SK-N-SH treated with all-trans-retinoic acid at 6 μM for 48 hours (cell line): ENCODE data around the gene TBL1X.
"Not testable (repeated sequence)": the region's sequence is repeated elsewhere in the genome, so short reads cannot be mapped to it uniquely, and the experiment has no call there.

ENCODE experiments used
- ATAC-seq: fragments of 200-7000 bp; cut with Tn5 transposase; 3 replicates; pipeline ENCODE4 v1.9.1; 2020; ENCODE audit warnings: mild to moderate bottlenecking, moderate library complexity
- ARNTL ChIP-seq: fragments of 450-650 bp; formaldehyde crosslinking; IDR thresholded peaks from 2 replicates; pipeline ENCODE4 v1.5.0; 2020; ENCODE audit warnings: low read depth, mild to moderate bottlenecking, moderate library complexity, borderline replicate concordance
- BACH2 ChIP-seq: fragments of 250-450 bp; sonication (Bioruptor Pico); IDR thresholded peaks from 2 replicates; pipeline ENCODE4 v1.9.0; 2021; ENCODE audit warnings: mild to moderate bottlenecking, borderline replicate concordance
- CREB5 ChIP-seq: fragments of 250-450 bp; sonication (Bioruptor Pico); IDR thresholded peaks from 2 replicates; pipeline ENCODE4 v1.5.1; 2020; ENCODE audit warnings: low read depth, mild to moderate bottlenecking, moderate library complexity
- CSDC2 ChIP-seq: fragments of 250-450 bp; sonication (Bioruptor Pico); IDR thresholded peaks from 2 replicates; pipeline ENCODE4 v1.5.0; 2020; ENCODE audit warnings: mild to moderate bottlenecking, moderate library complexity
- CSRNP3 ChIP-seq: fragments of 250-450 bp; sonication (Bioruptor Pico); IDR thresholded peaks from 2 replicates; pipeline ENCODE4 v1.5.1; 2021; ENCODE audit warnings: mild to moderate bottlenecking, moderate library complexity
- ESRRG ChIP-seq: fragments of 250-450 bp; sonication (Bioruptor Pico); IDR thresholded peaks from 2 replicates; pipeline ENCODE4 v1.6.1; 2021; ENCODE audit warnings: mild to moderate bottlenecking
- GLIS3 ChIP-seq: fragments of 250-450 bp; sonication (Bioruptor Pico); IDR thresholded peaks from 2 replicates; pipeline ENCODE4 v1.5.0; 2020; ENCODE audit warnings: mild to moderate bottlenecking, moderate library complexity
- ISL1 ChIP-seq: fragments of 250-450 bp; sonication (Bioruptor Pico); IDR thresholded peaks from 2 replicates; pipeline ENCODE4 v2.1.2; 2022; ENCODE audit warnings: mild to moderate bottlenecking, moderate library complexity
- OSR1 ChIP-seq: fragments of 250-450 bp; sonication (Bioruptor Pico); IDR thresholded peaks from 2 replicates; pipeline ENCODE4 v1.8.0; 2022; ENCODE audit warnings: moderate library complexity, mild to moderate bottlenecking, inconsistent platforms
- POU6F1 ChIP-seq: fragments of 250-450 bp; sonication (Bioruptor Pico); IDR thresholded peaks from 2 replicates; pipeline ENCODE4 v1.8.0; 2021; ENCODE audit warnings: low read depth, mild to moderate bottlenecking, moderate library complexity, borderline replicate concordance
- PPARA ChIP-seq: fragments of 250-450 bp; sonication (Bioruptor Pico); IDR thresholded peaks from 2 replicates; pipeline ENCODE4 v1.5.0; 2020; ENCODE audit warnings: mild to moderate bottlenecking, borderline replicate concordance
- RARB ChIP-seq: fragments of 250-450 bp; sonication (Bioruptor Pico); IDR thresholded peaks from 2 replicates; pipeline ENCODE4 v1.8.0; 2021; ENCODE audit warnings: mild to moderate bottlenecking, moderate library complexity
- SNAI2 ChIP-seq: fragments of 250-450 bp; sonication (Bioruptor Pico); IDR thresholded peaks from 2 replicates; pipeline ENCODE4 v1.5.0; 2020; ENCODE audit warnings: mild to moderate bottlenecking, moderate library complexity
- TCF4 ChIP-seq: fragments of 250-450 bp; sonication (Bioruptor Pico); IDR thresholded peaks from 2 replicates; pipeline ENCODE4 v1.8.0; 2021; ENCODE audit warnings: mild to moderate bottlenecking, moderate library complexity, borderline replicate concordance
- TOX ChIP-seq: fragments of 250-450 bp; sonication (Bioruptor Pico); IDR thresholded peaks from 2 replicates; pipeline ENCODE4 v1.8.0; 2021; ENCODE audit warnings: mild to moderate bottlenecking, moderate library complexity, borderline replicate concordance
- TSHZ2 ChIP-seq: fragments of 250-450 bp; sonication (Bioruptor Pico); IDR thresholded peaks from 2 replicates; pipeline ENCODE4 v1.5.0; 2020; ENCODE audit warnings: mild to moderate bottlenecking, moderate library complexity
- ZC3H10 ChIP-seq: fragments of 250-450 bp; sonication (Bioruptor Pico); IDR thresholded peaks from 2 replicates; pipeline ENCODE4 v1.5.1; 2021; ENCODE audit warnings: mild to moderate bottlenecking, moderate library complexity
- ZFP3 ChIP-seq: fragments of 250-450 bp; sonication (Bioruptor Pico); IDR thresholded peaks from 2 replicates; pipeline ENCODE4 v1.5.0; 2020; ENCODE audit warnings: mild to moderate bottlenecking, moderate library complexity
- ZFP30 ChIP-seq: fragments of 450-650 bp; formaldehyde crosslinking; IDR thresholded peaks from 2 replicates; pipeline ENCODE4 v1.5.0; 2022; ENCODE audit warnings: mild to moderate bottlenecking, moderate library complexity
- ZNF565 ChIP-seq: fragments of 450-650 bp; formaldehyde crosslinking; conservative IDR thresholded peaks from 2 replicates; pipeline ENCODE4 v1.5.0; 2020; ENCODE audit warnings: low read depth, mild to moderate bottlenecking, moderate library complexity
- ZNF70 ChIP-seq: fragments of 450-650 bp; formaldehyde crosslinking; IDR thresholded peaks from 2 replicates; pipeline ENCODE4 v1.5.0; 2020; ENCODE audit warnings: mild to moderate bottlenecking, moderate library complexity
- ZNF8 ChIP-seq: fragments of 450-650 bp; formaldehyde crosslinking; IDR thresholded peaks from 2 replicates; pipeline ENCODE4 v1.5.0; 2020; ENCODE audit warnings: mild to moderate bottlenecking, moderate library complexity

The TBL1X gene

GRCh38 chrX:9767375-9767774, 302.5 kb downstream of the TBL1X start:
- TF ChIP-seq ZFP30 (CRISPR knock-in tag) (no peak), CSDC2 (CRISPR knock-in tag) (no peak), TSHZ2 (CRISPR knock-in tag) (no peak), ZC3H10 (CRISPR knock-in tag) (no peak), OSR1 (CRISPR knock-in tag) (no peak), SNAI2 (no peak), GLIS3 (CRISPR knock-in tag) (no peak), BACH2 (CRISPR knock-in tag) (no peak), TCF4 (CRISPR knock-in tag) (no peak), ZNF70 (no peak), POU6F1 (CRISPR knock-in tag) (no peak), CREB5 (CRISPR knock-in tag) (no peak), ZNF8 (no peak), ESRRG (CRISPR knock-in tag) (no peak), ZNF565 (no peak), ZFP3 (CRISPR knock-in tag) (no peak)
- ATAC-seq: no peak

GRCh38 chrX:9768321-9768839, 303.5 kb downstream of the TBL1X start:
- not testable (repeated sequence) for ATAC-seq

GRCh38 chrX:9770319-9770718, 305.5 kb downstream of the TBL1X start:
- ATAC-seq: no peak
- no peak for TF ChIP-seq CREB5 (CRISPR knock-in tag)
- no peak for TF ChIP-seq GLIS3 (CRISPR knock-in tag)
- TF ChIP-seq BACH2 (CRISPR knock-in tag): no peak
- no peak for TF ChIP-seq CSRNP3 (CRISPR knock-in tag)
- no peak for TF ChIP-seq ZNF70
- no peak for TF ChIP-seq ESRRG (CRISPR knock-in tag)
- no peak for TF ChIP-seq PPARA (CRISPR knock-in tag)
- TF ChIP-seq ZC3H10 (CRISPR knock-in tag): no peak
- TF ChIP-seq TOX (CRISPR knock-in tag): no peak
- TF ChIP-seq ARNTL (CRISPR knock-in tag): no peak
- TF ChIP-seq RARB (CRISPR knock-in tag): no peak

GRCh38 chrX:9772943-9773342, 308.1 kb downstream of the TBL1X start:
- TF ChIP-seq ZFP30 (CRISPR knock-in tag) (no peak), SNAI2 (no peak), GLIS3 (CRISPR knock-in tag) (no peak), BACH2 (CRISPR knock-in tag) (no peak), ZNF70 (no peak), CSDC2 (CRISPR knock-in tag) (no peak), ARNTL (CRISPR knock-in tag) (no peak), ZNF8 (no peak), ZFP3 (CRISPR knock-in tag) (no peak), ZNF565 (no peak), ESRRG (CRISPR knock-in tag) (no peak), TOX (CRISPR knock-in tag) (no peak), OSR1 (CRISPR knock-in tag) (no peak), ISL1 (no peak), PPARA (CRISPR knock-in tag) (no peak), TCF4 (CRISPR knock-in tag) (no peak), RARB (CRISPR knock-in tag) (no peak)
- ATAC-seq: no peak
